Measurements from ENCODE around the gene ZNF335.

Gene ZNF335

GRCh38 chr20:46007671-46008070 lies 35.7 kb upstream of the ZNF335 start:
- TF ChIP-seq GATA2 (IDR thresholded peaks at IDR 0.05; ENCODE audit: low read depth, low read length), result no peak
- TF ChIP-seq GATA3 (IDR thresholded peaks at IDR 0.05; ENCODE audit: low read depth, low read length), result no peak

- TF ChIP-seq GATA2 (IDR thresholded peaks at IDR 0.05; ENCODE audit: low read depth, low read length) (no peak), GATA3 (IDR thresholded peaks at IDR 0.05; ENCODE audit: low read depth, low read length) (no peak)
Observed at GRCh38 chr20:46006964-46007363, 35.0 kb upstream of the ZNF335 start.

GRCh38 chr20:46006022-46006705 lies 34.2 kb upstream of the ZNF335 start:
- TF ChIP-seq GATA2 (IDR thresholded peaks at IDR 0.05; ENCODE audit: low read depth, low read length) (no peak), GATA3 (IDR thresholded peaks at IDR 0.05; ENCODE audit: low read depth, low read length) (no peak)

- no peak for TF ChIP-seq GATA2 (IDR thresholded peaks at IDR 0.05; ENCODE audit: low read depth, low read length)
- TF ChIP-seq GATA3 (IDR thresholded peaks at IDR 0.05; ENCODE audit: low read depth, low read length), result no peak
Observed at GRCh38 chr20:46004889-46005473, 33.0 kb upstream of the ZNF335 start.

GRCh38 chr20:46004187-46004586 lies 32.2 kb upstream of the ZNF335 start:
- TF ChIP-seq GATA2 (IDR thresholded peaks at IDR 0.05; ENCODE audit: low read depth, low read length), result no peak
- no peak for TF ChIP-seq GATA3 (IDR thresholded peaks at IDR 0.05; ENCODE audit: low read depth, low read length)

GRCh38 chr20:46002008-46002407 lies 30.0 kb upstream of the ZNF335 start:
- TF ChIP-seq GATA2 (IDR thresholded peaks at IDR 0.05; ENCODE audit: low read depth, low read length), result no peak
- no peak for TF ChIP-seq GATA3 (IDR thresholded peaks at IDR 0.05; ENCODE audit: low read depth, low read length)

GRCh38 chr20:46001498-46001897 lies 29.5 kb upstream of the ZNF335 start:
- TF ChIP-seq GATA2 (IDR thresholded peaks at IDR 0.05; ENCODE audit: low read depth, low read length), result no peak
- TF ChIP-seq GATA3 (IDR thresholded peaks at IDR 0.05; ENCODE audit: low read depth, low read length), result no peak

GRCh38 chr20:46000262-46000996 lies 28.4 kb upstream of the ZNF335 start:
- TF ChIP-seq GATA2 (IDR thresholded peaks at IDR 0.05; ENCODE audit: low read depth, low read length), result no peak
- TF ChIP-seq GATA3 (IDR thresholded peaks at IDR 0.05; ENCODE audit: low read depth, low read length), result no peak

GRCh38 chr20:45999557-46000261 lies 27.7 kb upstream of the ZNF335 start:
- TF ChIP-seq GATA2 (IDR thresholded peaks at IDR 0.05; ENCODE audit: low read depth, low read length), result no peak
- TF ChIP-seq GATA3 (IDR thresholded peaks at IDR 0.05; ENCODE audit: low read depth, low read length), result no peak

- TF ChIP-seq GATA2 (IDR thresholded peaks at IDR 0.05; ENCODE audit: low read depth, low read length), result no peak
- TF ChIP-seq GATA3 (IDR thresholded peaks at IDR 0.05; ENCODE audit: low read depth, low read length), result no peak
Observed at GRCh38 chr20:45998761-45999160, 26.8 kb upstream of the ZNF335 start.

- no peak for TF ChIP-seq GATA3 (IDR thresholded peaks at IDR 0.05; ENCODE audit: low read depth, low read length)
- TF ChIP-seq GATA2 (IDR thresholded peaks at IDR 0.05; ENCODE audit: low read depth, low read length), result no peak
Observed at GRCh38 chr20:45998337-45998736, 26.3 kb upstream of the ZNF335 start.

- TF ChIP-seq GATA2 (IDR thresholded peaks at IDR 0.05; ENCODE audit: low read depth, low read length) (no peak), GATA3 (IDR thresholded peaks at IDR 0.05; ENCODE audit: low read depth, low read length) (no peak)
Observed at GRCh38 chr20:45997187-45997586, 25.2 kb upstream of the ZNF335 start.

GRCh38 chr20:45994761-45995493 lies 22.9 kb upstream of the ZNF335 start:
- TF ChIP-seq GATA3 (IDR thresholded peaks at IDR 0.05; ENCODE audit: low read depth, low read length), result no peak
- no peak for TF ChIP-seq GATA2 (IDR thresholded peaks at IDR 0.05; ENCODE audit: low read depth, low read length)

Data from SH-SY5Y (cell line).